ENCODE data around the gene ZBTB46.

The ZBTB46 gene

GRCh38 chr20:63830841-63831588 is at the start of gene ZBTB46:
ZBTB46 (minus strand) TSS chr20:63831264; CDS start chr20:63790757, 40,507 bp downstream.
- H3F3A ChIP-seq (ENCODE audit: insufficient read depth), result no peaks in the 10 kb centered on the region
- H4K20me1 ChIP-seq (ENCODE audit: low read depth, low read length), result no peaks in the 10 kb centered on the region
- peak within 1 kb of the TSS; percentile 48 for H3K4me2 ChIP-seq (ENCODE audit: low read depth, low read length, poor library complexity, severe bottlenecking)
- no peak within 1 kb of the TSS for H3K9ac ChIP-seq (ENCODE audit: low read length)
- H3K79me2 ChIP-seq (ENCODE audit: insufficient read depth, low read length), result no peaks in the 10 kb centered on the region
- H3K9me2 ChIP-seq (replicated peaks; ENCODE audit: insufficient read depth, low read length), result no peaks in the 10 kb centered on the region
- no peaks in the 10 kb centered on the region for H3K9me3 ChIP-seq (ENCODE audit: insufficient read depth, low read length)
- H2AFZ ChIP-seq (ENCODE audit: low read depth, low read length, severe bottlenecking), result no peak within 1 kb of the TSS
- no peaks in the 10 kb centered on the region for H3K36me3 ChIP-seq (ENCODE audit: low read length)
- no peak within 1 kb of the TSS for H3K27ac ChIP-seq (ENCODE audit: low read depth, low read length)
- TF ChIP-seq EZH2phosphoT487 (conservative IDR thresholded peaks at IDR 0.05; ENCODE audit: low read length), result no peak
- TF ChIP-seq CTCF (IDR thresholded peaks at IDR 0.05; ENCODE audit: insufficient read depth, low read length, poor library complexity, severe bottlenecking), result no peak
- no peaks in the 10 kb centered on the region for H3K27me3 ChIP-seq (ENCODE audit: low read length)
- no peak within 1 kb of the TSS for H3K4me3 ChIP-seq (ENCODE audit: insufficient read depth, low read length, poor library complexity, severe bottlenecking)

- no peak overlapping the region for H3K9ac ChIP-seq (ENCODE audit: low read length)
- no peaks in the 10 kb centered on the region for H3K9me2 ChIP-seq (replicated peaks; ENCODE audit: insufficient read depth, low read length)
- no peaks in the 10 kb centered on the region for H4K20me1 ChIP-seq (ENCODE audit: low read depth, low read length)
- H3K27ac ChIP-seq (ENCODE audit: low read depth, low read length), result no peak overlapping the region
- no peak overlapping the region for H3K4me2 ChIP-seq (ENCODE audit: low read depth, low read length, poor library complexity, severe bottlenecking)
- no peaks in the 10 kb centered on the region for H3K79me2 ChIP-seq (ENCODE audit: insufficient read depth, low read length)
- no peaks in the 10 kb centered on the region for H3K9me3 ChIP-seq (ENCODE audit: insufficient read depth, low read length)
- no peak overlapping the region for H2AFZ ChIP-seq (ENCODE audit: low read depth, low read length, severe bottlenecking)
- peaks cover 10% of the 10 kb centered on the region; the same call in 1 of the 2 replicates for H3F3A ChIP-seq (ENCODE audit: insufficient read depth)
- 0 out of 2 replicates have a peak, but pooled peaks cover 5% of the 10 kb centered on the region for H3K36me3 ChIP-seq (ENCODE audit: low read length)
- no peaks in the 10 kb centered on the region for H3K27me3 ChIP-seq (ENCODE audit: low read length)
- TF ChIP-seq CTCF (IDR thresholded peaks at IDR 0.05; ENCODE audit: insufficient read depth, low read length, poor library complexity, severe bottlenecking), result no peak
- no peak overlapping the region for H3K4me3 ChIP-seq (ENCODE audit: insufficient read depth, low read length, poor library complexity, severe bottlenecking)
Observed at GRCh38 chr20:63878899-63879663, 48.0 kb upstream of the ZBTB46 start.

- H3K9ac ChIP-seq (ENCODE audit: low read length), result no peak overlapping the region
- no peaks in the 10 kb centered on the region for H3K27me3 ChIP-seq (ENCODE audit: low read length)
- no peaks in the 10 kb centered on the region for H3K79me2 ChIP-seq (ENCODE audit: insufficient read depth, low read length)
- H3K9me2 ChIP-seq (replicated peaks; ENCODE audit: insufficient read depth, low read length), result no peaks in the 10 kb centered on the region
- H3K4me3 ChIP-seq (ENCODE audit: insufficient read depth, low read length, poor library complexity, severe bottlenecking), result no peak overlapping the region
- H3K4me2 ChIP-seq (ENCODE audit: low read depth, low read length, poor library complexity, severe bottlenecking), result no peak overlapping the region
- H2AFZ ChIP-seq (ENCODE audit: low read depth, low read length, severe bottlenecking), result no peak overlapping the region
- no peaks in the 10 kb centered on the region for H4K20me1 ChIP-seq (ENCODE audit: low read depth, low read length)
- no peak for TF ChIP-seq CTCF (IDR thresholded peaks at IDR 0.05; ENCODE audit: insufficient read depth, low read length, poor library complexity, severe bottlenecking)
- TF ChIP-seq EZH2phosphoT487 (conservative IDR thresholded peaks at IDR 0.05; ENCODE audit: low read length), result no peak
- H3K9me3 ChIP-seq (ENCODE audit: insufficient read depth, low read length), result no peaks in the 10 kb centered on the region
- 0 out of 2 replicates have a peak, but pooled peaks cover 10% of the 10 kb centered on the region for H3K36me3 ChIP-seq (ENCODE audit: low read length)
- H3K27ac ChIP-seq (ENCODE audit: low read depth, low read length), result no peak overlapping the region
- peaks cover 10% of the 10 kb centered on the region; the same call in 1 of the 2 replicates for H3F3A ChIP-seq (ENCODE audit: insufficient read depth)
Observed at GRCh38 chr20:63877755-63878470, 46.8 kb upstream of the ZBTB46 start.

Measured in SU-DHL-6 (cell line).